Measurements from ENCODE around the gene LAPTM5.
"Not testable (repeated sequence)": the region's sequence is repeated elsewhere in the genome, so short reads cannot be mapped to it uniquely, and the experiment has no call there.

Gene LAPTM5

DNA sequence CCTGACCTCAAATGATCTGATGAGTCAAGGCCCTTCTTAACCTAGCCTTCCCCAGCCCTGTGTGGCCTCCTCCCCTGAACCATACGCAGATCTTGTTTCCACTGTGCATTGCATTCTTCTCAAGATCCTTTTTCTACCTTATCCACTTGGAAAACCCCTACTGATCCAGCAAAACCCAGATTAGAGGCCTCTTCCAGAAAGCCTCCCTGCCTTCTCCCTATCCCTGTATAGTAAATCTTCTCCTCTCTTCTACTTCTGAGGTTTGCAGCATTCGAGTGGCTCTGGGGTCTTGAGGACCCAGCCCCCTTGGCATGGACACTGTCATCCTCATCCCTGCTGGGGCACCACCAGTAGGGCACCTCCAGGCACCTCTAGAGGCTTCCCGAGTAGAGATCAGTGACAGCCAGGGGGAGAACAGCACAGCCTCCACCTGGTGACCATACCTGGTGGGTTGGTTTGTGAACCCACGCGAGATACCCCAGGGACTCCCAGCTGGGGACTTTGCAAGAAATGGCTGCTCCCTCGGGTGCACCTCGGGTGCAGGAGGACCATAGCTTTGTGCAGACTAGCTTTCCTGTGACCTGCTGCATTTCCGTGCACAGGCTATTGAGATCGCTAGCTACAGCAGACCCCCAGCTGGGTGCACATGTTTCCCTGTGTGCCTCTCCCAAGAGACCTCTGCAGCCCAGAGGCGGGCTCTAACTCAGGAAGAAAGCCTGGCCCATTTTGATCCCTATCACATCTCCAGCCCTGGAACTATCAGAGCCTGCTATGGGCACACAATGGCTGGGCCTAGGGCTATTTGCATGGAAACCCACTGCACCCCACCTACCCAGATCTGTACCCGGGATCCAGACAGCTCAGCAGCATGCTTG lies 68.4 kb downstream of the LAPTM5 start:
- in situ Hi-C loops (cut with HindIII; ENCODE audit: low pct_unique_long_range_greater_than_20kb, low sequenced_read_pairs): no loop called here
- DNase-seq (ENCODE audit: low read depth in 1 of 2, low spot score in 1 of 2): no peak
- no peak for TF ChIP-seq JUND (IDR thresholded peaks at IDR 0.05; ENCODE audit: low read depth)

DNA sequence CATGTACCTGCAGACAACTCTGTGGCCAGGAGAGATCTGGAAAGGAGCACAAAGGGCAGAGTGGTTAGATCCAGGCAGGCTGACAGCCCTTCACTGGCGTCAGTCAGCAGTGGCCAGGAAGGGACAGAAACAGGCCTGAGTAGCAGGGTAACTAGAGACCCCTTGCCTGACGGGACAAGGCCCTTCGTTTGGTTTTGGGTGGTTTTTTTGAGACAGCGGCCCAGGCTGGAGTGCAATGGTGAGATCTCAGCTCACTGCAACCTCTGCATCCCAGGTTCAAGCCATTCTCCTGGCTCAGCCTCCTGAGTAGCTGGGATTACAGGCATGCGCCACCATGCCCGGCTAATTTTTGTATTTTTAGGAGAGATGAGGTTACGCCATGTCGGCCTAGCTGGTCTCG lies 69.1 kb downstream of the LAPTM5 start:
- DNase-seq (ENCODE audit: low read depth in 1 of 2, low spot score in 1 of 2); in situ Hi-C loops (cut with HindIII; ENCODE audit: low pct_unique_long_range_greater_than_20kb, low sequenced_read_pairs): not testable (repeated sequence)

DNA sequence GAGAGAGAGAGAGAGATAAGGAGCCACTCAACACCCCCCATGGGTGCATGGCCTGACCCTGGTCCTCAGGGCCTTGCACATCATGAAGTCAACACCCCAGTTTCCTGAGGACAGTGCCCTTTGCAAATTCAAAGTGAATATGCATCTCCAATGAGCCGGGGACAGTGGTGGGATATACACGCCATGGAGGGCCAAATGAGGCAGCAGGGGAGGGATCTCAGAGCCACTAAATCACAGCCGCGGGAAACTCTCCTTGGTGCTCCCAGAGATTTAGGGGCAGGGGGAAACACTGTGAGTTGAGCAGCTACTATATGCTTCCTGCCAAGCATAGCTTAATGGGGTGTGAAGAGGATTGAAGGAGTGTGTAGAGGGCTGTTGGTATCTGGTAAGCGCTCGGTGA lies 69.7 kb downstream of the LAPTM5 start:
- no peak for DNase-seq (ENCODE audit: low read depth in 1 of 2, low spot score in 1 of 2)
- in situ Hi-C loops (cut with HindIII; ENCODE audit: low pct_unique_long_range_greater_than_20kb, low sequenced_read_pairs): no loop called here
- TF ChIP-seq JUND (IDR thresholded peaks at IDR 0.05; ENCODE audit: low read depth): no peak

DNA sequence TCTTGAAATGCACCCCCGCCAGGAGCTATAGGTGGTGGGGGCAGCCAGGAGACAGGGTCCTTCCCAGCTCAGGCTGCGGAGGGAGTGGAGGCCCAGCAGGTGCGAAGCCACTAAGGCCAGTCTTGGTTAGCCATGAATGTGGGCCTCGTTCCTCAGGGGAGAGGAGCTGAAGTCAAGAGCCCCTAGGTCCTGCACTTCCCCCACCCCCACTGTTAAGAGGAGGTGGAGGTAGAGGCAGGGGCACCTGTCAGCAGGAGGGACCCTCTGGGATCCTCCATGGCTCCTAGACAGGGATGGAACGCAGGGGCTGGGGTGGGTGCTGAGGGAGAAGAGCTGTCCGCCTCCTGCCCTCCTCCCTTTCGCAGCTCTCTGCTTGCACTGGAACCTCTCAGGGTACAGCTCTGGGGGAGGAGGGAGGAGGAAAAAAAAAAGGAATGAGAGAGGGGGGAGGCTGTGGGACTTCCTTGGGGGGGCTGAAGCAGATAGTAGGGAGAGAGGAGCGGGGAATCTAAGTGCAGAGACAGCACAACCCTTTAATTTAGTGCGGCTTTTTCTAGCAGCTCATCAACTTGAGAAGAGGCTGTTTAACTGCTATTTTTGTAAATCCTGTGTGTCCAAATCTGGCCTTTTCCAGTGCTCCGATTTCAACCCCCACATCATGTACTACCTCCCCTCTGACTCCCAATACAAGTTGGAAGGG lies 71.2 kb downstream of the LAPTM5 start:
- in situ Hi-C loops (cut with HindIII; ENCODE audit: low pct_unique_long_range_greater_than_20kb, low sequenced_read_pairs): no loop called here
- DNase-seq (ENCODE audit: low read depth in 1 of 2, low spot score in 1 of 2): no peak
- no peak for TF ChIP-seq JUND (IDR thresholded peaks at IDR 0.05; ENCODE audit: low read depth)

DNA sequence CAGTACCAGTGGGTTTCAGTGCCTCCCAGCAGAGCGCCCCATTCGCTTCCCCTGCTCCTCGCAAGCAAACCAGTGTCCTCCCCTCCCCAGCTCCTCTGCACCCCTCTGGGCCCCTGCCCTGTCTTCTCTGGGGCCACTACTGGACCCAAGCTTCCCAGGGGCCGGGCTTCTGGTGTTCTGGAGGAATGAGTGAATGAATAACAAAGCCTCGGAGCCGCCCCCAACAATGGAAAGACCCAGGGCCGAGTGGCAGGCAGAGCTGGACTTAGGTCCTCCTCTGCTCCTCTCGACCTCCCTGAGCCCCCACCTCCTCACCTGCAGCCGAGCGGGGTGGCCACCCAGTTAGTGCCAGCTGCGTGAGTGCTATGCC lies 71.8 kb downstream of the LAPTM5 start:
- in situ Hi-C loops (cut with HindIII; ENCODE audit: low pct_unique_long_range_greater_than_20kb, low sequenced_read_pairs): no loop called here
- no peak for DNase-seq (ENCODE audit: low read depth in 1 of 2, low spot score in 1 of 2)

DNA sequence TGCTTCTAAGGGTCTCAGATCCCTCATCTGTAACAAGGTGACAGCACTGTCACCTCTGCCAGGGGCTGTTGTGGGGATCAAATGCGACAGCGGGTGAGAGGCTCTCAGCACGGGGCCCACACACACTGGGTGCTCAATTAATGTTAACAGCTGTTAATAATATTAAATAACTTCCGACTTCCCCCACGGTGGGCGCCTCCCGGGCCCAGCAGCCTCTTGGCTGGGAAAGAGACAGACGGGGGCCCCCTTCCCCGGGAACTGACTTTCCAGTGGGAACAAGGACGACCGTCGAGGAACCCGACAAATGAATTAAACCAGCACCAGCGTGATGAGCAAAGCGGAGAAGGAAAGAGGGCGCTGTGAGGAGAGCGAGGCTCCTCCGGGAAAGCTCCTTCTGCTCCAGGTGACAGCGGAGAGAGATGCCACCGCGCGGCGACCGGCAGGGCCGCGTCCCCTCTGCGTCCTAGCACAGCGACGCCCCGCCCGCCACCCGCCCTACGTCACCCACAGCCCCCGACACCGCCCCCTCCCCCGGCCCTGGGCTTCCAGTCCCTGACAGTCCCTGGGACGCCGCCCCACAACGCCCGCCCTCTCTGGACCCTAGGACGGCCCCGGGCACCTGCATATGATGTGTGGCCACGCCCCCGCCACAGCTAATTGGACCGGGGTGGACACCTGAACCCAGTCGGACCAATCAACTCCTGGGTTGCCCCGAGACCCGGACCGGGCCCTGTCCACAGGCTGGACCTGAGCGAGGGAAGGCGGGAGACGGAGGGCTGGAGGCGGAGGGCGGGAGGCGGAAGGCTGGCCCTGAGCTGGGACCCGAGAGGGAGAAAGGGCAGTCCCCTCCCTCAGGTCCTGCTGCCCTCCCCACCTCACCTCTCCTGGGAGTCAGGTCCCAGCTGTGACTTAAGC lies 72.4 kb downstream of the LAPTM5 start:
- TF ChIP-seq JUND (IDR thresholded peaks at IDR 0.05; ENCODE audit: low read depth): no peak
- in situ Hi-C loops (cut with HindIII; ENCODE audit: low pct_unique_long_range_greater_than_20kb, low sequenced_read_pairs): no loop called here
- DNase-seq (ENCODE audit: low read depth in 1 of 2, low spot score in 1 of 2): no peak

More for the DNA sequence above, 71.8 kb downstream of the LAPTM5 start:
- no peak for TF ChIP-seq JUND (IDR thresholded peaks at IDR 0.05; ENCODE audit: low read depth)

DNA sequence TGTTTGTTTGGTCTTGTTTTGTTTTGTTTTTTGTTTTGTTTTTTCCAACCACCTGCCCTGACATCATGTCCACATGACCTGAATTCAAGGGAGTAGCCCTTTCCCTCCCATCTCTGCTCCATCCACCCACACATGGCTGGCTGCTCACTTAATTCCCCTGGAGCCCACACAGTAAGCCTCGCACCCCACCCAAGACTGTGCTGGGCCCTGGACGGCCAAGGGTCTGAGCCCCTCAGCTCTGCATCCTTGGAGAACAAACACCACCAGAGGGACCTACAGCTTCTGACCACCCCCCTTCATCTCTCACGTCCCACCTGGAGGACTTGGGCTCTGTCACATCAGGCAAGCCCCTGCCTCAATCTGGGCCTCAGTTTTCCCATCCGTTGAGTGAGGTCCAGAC lies 73.3 kb downstream of the LAPTM5 start:
- in situ Hi-C loops (cut with HindIII; ENCODE audit: low pct_unique_long_range_greater_than_20kb, low sequenced_read_pairs): no loop called here
- no peak for TF ChIP-seq JUND (IDR thresholded peaks at IDR 0.05; ENCODE audit: low read depth)
- no peak for DNase-seq (ENCODE audit: low read depth in 1 of 2, low spot score in 1 of 2)

DNA sequence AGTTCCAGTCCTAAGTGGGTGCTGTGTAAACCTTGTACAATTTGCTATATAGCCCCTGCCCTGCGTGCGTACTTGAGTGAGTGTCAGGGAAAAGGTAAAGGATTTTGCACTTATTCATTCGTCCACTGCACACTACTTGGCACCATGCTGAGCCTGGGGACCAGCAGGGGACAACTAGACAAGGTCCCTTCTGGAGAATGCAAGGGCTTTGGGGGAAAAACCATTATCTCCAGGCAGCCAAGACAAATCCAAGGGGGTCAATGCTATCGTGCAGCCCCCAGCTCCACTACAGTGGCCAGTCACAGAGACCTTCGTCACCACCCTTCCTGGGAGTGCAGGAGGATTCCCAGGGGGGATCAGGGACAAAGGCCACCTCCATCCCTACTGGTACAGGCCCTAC lies 73.9 kb downstream of the LAPTM5 start:
- TF ChIP-seq JUND (IDR thresholded peaks at IDR 0.05; ENCODE audit: low read depth): no peak
- in situ Hi-C loops (cut with HindIII; ENCODE audit: low pct_unique_long_range_greater_than_20kb, low sequenced_read_pairs): no loop called here
- DNase-seq (ENCODE audit: low read depth in 1 of 2, low spot score in 1 of 2): no peak

Data from T47D (cell line).